22Rv1 (cell line): ENCODE results near the gene KIAA1671.

Source experiments
- ZFX ChIP-seq: fragments of 450-650 bp; IDR thresholded peaks from 2 replicates; pipeline ENCODE4 v1.6.1; 2017; ENCODE audit warnings: antibody characterized with exemption, borderline replicate concordance
- TF ChIP-seq, protein P1 (sequence below): fragments of 450-650 bp; IDR thresholded peaks from 2 replicates; pipeline ENCODE4 v1.5.1; 2017; ENCODE audit warnings: mild to moderate bottlenecking

DNA sequence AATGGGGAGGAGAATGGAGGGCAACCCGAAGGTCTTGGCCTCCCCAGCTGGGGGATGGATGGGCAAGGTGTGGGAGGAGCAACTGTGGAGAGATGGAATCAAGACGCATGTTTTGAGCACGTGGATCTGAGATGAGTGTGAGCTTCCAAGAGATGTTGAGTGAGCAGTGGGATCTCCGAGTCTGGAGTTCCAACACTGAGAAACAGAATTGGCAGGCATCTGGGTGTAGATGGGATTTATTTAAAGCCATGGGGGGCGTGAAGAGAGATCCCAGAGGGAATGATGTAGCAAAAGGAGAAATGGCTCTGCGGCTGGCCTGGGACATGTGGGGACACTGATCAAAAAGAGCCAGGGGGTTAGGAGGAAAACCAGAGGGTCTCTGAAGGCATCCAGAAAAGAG, 95.6 kb downstream of the KIAA1671 start:
- TF ChIP-seq, protein P1, sequence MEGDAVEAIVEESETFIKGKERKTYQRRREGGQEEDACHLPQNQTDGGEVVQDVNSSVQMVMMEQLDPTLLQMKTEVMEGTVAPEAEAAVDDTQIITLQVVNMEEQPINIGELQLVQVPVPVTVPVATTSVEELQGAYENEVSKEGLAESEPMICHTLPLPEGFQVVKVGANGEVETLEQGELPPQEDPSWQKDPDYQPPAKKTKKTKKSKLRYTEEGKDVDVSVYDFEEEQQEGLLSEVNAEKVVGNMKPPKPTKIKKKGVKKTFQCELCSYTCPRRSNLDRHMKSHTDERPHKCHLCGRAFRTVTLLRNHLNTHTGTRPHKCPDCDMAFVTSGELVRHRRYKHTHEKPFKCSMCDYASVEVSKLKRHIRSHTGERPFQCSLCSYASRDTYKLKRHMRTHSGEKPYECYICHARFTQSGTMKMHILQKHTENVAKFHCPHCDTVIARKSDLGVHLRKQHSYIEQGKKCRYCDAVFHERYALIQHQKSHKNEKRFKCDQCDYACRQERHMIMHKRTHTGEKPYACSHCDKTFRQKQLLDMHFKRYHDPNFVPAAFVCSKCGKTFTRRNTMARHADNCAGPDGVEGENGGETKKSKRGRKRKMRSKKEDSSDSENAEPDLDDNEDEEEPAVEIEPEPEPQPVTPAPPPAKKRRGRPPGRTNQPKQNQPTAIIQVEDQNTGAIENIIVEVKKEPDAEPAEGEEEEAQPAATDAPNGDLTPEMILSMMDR, result no peak
- TF ChIP-seq ZFX, result no peak
